Parathyroid adenoma (tissue), 2 donors: ENCODE data around the gene HIGD1B.

ENCODE experiments used
- H2AFZ ChIP-seq: fragments of 300-600 bp; sonication (generic); one replicate; pipeline ENCODE4 v1.7.0; 2017; ENCODE audit warnings: antibody characterized with exemption, mild to moderate bottlenecking
- H3K27ac ChIP-seq: fragments of 300-600 bp; sonication (generic); one replicate; pipeline ENCODE4 v1.7.0; 2017
- H3K27me3 ChIP-seq: fragments of 300-600 bp; sonication (generic); one replicate; pipeline ENCODE4 v1.7.0; 2017; ENCODE audit warnings: low read length; ENCODE audit not compliant: control insufficient read depth, insufficient read depth
- H3K36me3 ChIP-seq: fragments of 300-600 bp; sonication (generic); one replicate; pipeline ENCODE4 v1.7.0; 2017; ENCODE audit warnings: low read length; ENCODE audit not compliant: control insufficient read depth, insufficient read depth
- H3K4me1 ChIP-seq: fragments of 300-600 bp; sonication (generic); one replicate; pipeline ENCODE4 v1.7.0; 2017; ENCODE audit warnings: control low read depth
- H3K4me2 ChIP-seq: fragments of 300-600 bp; sonication (generic); one replicate; pipeline ENCODE4 v1.7.0; 2017; ENCODE audit warnings: low read length
- H3K4me3 ChIP-seq: fragments of 300-600 bp; sonication (generic); one replicate; pipeline ENCODE4 v1.7.0; 2017; ENCODE audit warnings: low read depth, low read length
- H3K79me2 ChIP-seq: fragments of 300-600 bp; sonication (generic); one replicate; pipeline ENCODE4 v1.7.0; 2017; ENCODE audit warnings: control low read depth
- H3K9ac ChIP-seq: fragments of 300-600 bp; sonication (generic); one replicate; pipeline ENCODE4 v1.7.0; 2017; ENCODE audit warnings: mild to moderate bottlenecking
- H3K9me3 ChIP-seq: fragments of 300-600 bp; sonication (generic); one replicate; pipeline ENCODE4 v1.7.0; 2017; ENCODE audit warnings: low read length; ENCODE audit not compliant: control insufficient read depth
- TF ChIP-seq, protein P1 (sequence below): fragments of 300-600 bp; sonication (generic); IDR thresholded peaks from one replicate; pipeline ENCODE4 v1.7.0; 2017; ENCODE audit warnings: antibody characterized with exemption, mild to moderate bottlenecking
- donor health status: primary hyperparathyroidism.

HIGD1B gene

DNA sequence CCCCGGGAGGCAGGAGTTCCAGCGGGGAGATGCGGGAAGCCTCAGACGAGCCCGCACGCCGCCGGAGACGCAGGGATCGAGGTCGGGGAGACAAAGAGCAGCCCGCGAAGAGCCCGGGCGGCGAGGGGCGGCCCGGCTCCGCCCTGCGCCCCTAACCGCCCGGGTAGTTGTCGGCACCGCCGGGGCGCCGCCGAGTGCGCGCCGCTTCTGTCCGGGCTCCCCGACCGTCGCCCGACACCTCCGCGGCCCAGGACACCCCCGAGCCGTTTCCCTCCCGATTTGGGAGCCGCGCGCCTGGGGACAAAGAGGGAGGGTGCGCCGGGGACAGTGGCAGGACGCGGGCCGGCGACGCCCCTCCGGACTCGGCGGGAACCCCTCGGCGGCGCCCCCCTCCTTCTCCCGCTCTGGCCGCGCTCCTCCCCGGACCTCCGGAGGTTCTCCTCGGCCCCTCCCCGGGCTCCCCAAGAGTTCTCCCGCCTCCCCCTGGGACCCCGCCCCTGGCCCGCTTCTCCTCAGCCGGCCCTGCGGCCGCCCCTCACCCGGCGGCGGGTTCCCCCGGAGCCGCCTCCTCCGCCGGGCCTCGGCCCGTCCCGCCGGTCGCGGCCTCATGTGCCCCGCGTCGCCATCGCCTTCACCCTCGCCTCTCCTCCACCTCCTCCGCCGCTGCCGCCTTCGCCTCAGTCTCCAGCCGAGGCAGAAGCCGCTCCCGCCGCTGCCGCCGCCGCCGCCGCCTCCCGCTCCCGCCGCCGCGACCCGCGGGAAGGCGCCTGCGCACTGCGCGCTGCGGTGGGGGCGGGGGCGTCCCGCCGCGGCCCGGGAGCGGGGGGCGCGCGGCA is 17.9 kb upstream of the HIGD1B start, which contains the start of gene GJC1:
Gene GJC1, minus strand, starts transcription at position 765 of the 836 bp plus-strand sequence. CDS start 24,470 bp downstream, outside the sequence.
- H3K79me2 ChIP-seq: no peaks in the 10 kb centered on the region
- H3K9me3 ChIP-seq: no peaks in the 10 kb centered on the region
- no peaks in the 10 kb centered on the region for H3K4me1 ChIP-seq
- H3K9ac ChIP-seq: no peak within 1 kb of the TSS
- H3K36me3 ChIP-seq: no peaks in the 10 kb centered on the region
- H2AFZ ChIP-seq: peak within 1 kb of the TSS; percentile 79
- H3K4me3 ChIP-seq: peak within 1 kb of the TSS; percentile 25
- no peaks in the 10 kb centered on the region for H3K27me3 ChIP-seq
- H3K4me2 ChIP-seq: peak within 1 kb of the TSS; percentile 60
- TF ChIP-seq, protein P1, sequence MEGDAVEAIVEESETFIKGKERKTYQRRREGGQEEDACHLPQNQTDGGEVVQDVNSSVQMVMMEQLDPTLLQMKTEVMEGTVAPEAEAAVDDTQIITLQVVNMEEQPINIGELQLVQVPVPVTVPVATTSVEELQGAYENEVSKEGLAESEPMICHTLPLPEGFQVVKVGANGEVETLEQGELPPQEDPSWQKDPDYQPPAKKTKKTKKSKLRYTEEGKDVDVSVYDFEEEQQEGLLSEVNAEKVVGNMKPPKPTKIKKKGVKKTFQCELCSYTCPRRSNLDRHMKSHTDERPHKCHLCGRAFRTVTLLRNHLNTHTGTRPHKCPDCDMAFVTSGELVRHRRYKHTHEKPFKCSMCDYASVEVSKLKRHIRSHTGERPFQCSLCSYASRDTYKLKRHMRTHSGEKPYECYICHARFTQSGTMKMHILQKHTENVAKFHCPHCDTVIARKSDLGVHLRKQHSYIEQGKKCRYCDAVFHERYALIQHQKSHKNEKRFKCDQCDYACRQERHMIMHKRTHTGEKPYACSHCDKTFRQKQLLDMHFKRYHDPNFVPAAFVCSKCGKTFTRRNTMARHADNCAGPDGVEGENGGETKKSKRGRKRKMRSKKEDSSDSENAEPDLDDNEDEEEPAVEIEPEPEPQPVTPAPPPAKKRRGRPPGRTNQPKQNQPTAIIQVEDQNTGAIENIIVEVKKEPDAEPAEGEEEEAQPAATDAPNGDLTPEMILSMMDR: no peak
- peak within 1 kb of the TSS; percentile 51 for H3K27ac ChIP-seq

GRCh38 chr17:44830359-44831288 is 17.1 kb upstream of the HIGD1B start:
- Histone ChIP-seq H3K27ac (no peak overlapping the region), H3K9ac (no peak overlapping the region), H3K79me2 (no peaks in the 10 kb centered on the region), H3K4me1 (no peaks in the 10 kb centered on the region), H3K4me2 (peak overlapping the region; percentile 60), H3K4me3 (peak overlapping the region; percentile 25), H3K9me3 (no peaks in the 10 kb centered on the region), H3K27me3 (no peaks in the 10 kb centered on the region), H2AFZ (peak overlapping the region; percentile 54), H3K36me3 (no peaks in the 10 kb centered on the region)
- TF ChIP-seq, protein P1: no peak

DNA sequence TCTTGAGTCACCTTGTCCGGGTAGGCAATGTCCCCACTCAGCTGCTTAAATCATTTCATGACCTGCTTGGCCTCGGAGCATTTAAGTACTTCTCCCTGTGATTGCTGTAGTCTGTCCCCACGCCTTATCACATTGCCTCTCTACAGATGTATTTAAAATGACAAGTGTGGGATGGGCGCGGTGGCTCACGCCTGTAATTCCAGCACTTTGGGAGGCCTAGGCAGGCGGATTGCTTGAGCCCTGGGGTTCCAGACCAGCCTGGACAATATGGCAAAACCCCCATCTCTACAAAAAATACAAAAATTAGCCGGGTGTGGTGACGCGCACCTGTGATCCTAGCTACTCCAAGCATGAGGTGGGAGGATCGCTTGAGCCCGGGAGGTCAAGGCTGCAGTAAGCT is 16.3 kb upstream of the HIGD1B start:
- H3K4me3 ChIP-seq: no peak overlapping the region
- H3K36me3 ChIP-seq: no peaks in the 10 kb centered on the region
- H3K9ac ChIP-seq: no peak overlapping the region
- H2AFZ ChIP-seq: no peak overlapping the region
- H3K79me2 ChIP-seq: no peaks in the 10 kb centered on the region
- TF ChIP-seq, protein P1: no peak
- H3K4me1 ChIP-seq: no peaks in the 10 kb centered on the region
- no peak overlapping the region for H3K4me2 ChIP-seq
- no peak overlapping the region for H3K27ac ChIP-seq
- no peaks in the 10 kb centered on the region for H3K27me3 ChIP-seq
- H3K9me3 ChIP-seq: no peaks in the 10 kb centered on the region

DNA sequence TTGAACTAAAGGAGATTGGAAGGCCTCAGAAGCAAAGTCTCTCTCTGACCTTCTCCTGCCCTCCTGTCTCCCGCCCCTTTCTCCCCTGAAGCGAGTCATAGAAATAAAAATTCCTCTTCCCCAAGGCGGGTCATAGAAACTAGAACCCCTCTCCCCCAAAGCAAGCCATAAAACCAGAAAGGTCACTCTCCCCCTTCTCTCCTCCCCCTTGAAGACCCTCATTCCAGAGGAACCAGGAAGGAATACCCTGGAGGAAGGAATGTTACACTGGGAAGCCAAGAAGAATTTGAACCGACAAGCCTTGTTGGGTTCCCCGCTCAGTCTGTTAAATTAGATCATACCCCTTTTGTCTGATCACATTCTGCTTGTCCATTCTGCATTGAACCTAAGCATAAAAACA is 14.9 kb upstream of the HIGD1B start:
- no peak overlapping the region for H3K4me2 ChIP-seq
- H3K27me3 ChIP-seq: no peaks in the 10 kb centered on the region
- no peak overlapping the region for H3K4me3 ChIP-seq
- H3K9me3 ChIP-seq: no peaks in the 10 kb centered on the region
- H3K27ac ChIP-seq: no peak overlapping the region
- TF ChIP-seq, protein P1: no peak
- H3K36me3 ChIP-seq: no peaks in the 10 kb centered on the region
- H2AFZ ChIP-seq: no peak overlapping the region
- no peaks in the 10 kb centered on the region for H3K79me2 ChIP-seq
- H3K4me1 ChIP-seq: no peaks in the 10 kb centered on the region
- no peak overlapping the region for H3K9ac ChIP-seq
